Skeletal muscle satellite cell (primary cell): Measurements from ENCODE around the gene STK11.

ENCODE experiments used
- H3K27me3 ChIP-seq: 2 replicates; pipeline ENCODE4 v1.7.0; 2013; ENCODE audit warnings: low read length; ENCODE audit not compliant: control insufficient read depth, insufficient read depth
- H3K36me3 ChIP-seq: 2 replicates; pipeline ENCODE4 v1.7.0; 2013; ENCODE audit warnings: mild to moderate bottlenecking, control low read depth, low read length; ENCODE audit not compliant: insufficient read depth
- H3K4me1 ChIP-seq: 2 replicates; pipeline ENCODE4 v1.7.0; 2013; ENCODE audit warnings: low read length; ENCODE audit not compliant: control insufficient read depth, insufficient read depth
- H3K4me2 ChIP-seq: 2 replicates; pipeline ENCODE4 v1.7.0; 2013; ENCODE audit warnings: mild to moderate bottlenecking, low read length
- H3K4me3 ChIP-seq: 2 replicates; pipeline ENCODE4 v1.7.0; 2013; ENCODE audit warnings: low read length
- H3K9ac ChIP-seq: 2 replicates; pipeline ENCODE4 v1.7.0; 2013; ENCODE audit warnings: mild to moderate bottlenecking, low read depth, low read length, moderate library complexity
- H3K9me3 ChIP-seq: replicated peaks from 2 replicates; pipeline ENCODE4 v1.7.0; 2013; ENCODE audit warnings: mild to moderate bottlenecking, control low read depth, low read length

Gene STK11

GRCh38 chr19:1254530-1255185 is 49.1 kb downstream of the STK11 start:
- Histone ChIP-seq H3K27me3 (no peaks in the 10 kb centered on the region), H3K4me1 (peaks cover 57% of the 10 kb centered on the region), H3K36me3 (peaks cover 79% of the 10 kb centered on the region), H3K9ac (peak overlapping the region; percentile 92), H3K4me3 (peak overlapping the region; percentile 83), H3K4me2 (peak overlapping the region; percentile 98), H3K9me3 (no peaks in the 10 kb centered on the region)

GRCh38 chr19:1255186-1256161 is 49.9 kb downstream of the STK11 start:
- Histone ChIP-seq H3K4me3 (peak overlapping the region; percentile 19), H3K4me1 (peaks cover 62% of the 10 kb centered on the region), H3K27me3 (no peaks in the 10 kb centered on the region), H3K9ac (peak overlapping the region; percentile 38), H3K36me3 (peaks cover 73% of the 10 kb centered on the region), H3K9me3 (no peaks in the 10 kb centered on the region), H3K4me2 (peak overlapping the region; percentile 98)

- peaks cover 73% of the 10 kb centered on the region for H3K4me1 ChIP-seq
- no peak overlapping the region for H3K4me3 ChIP-seq
- peaks cover 59% of the 10 kb centered on the region for H3K36me3 ChIP-seq
- H3K27me3 ChIP-seq: no peaks in the 10 kb centered on the region
- H3K9me3 ChIP-seq: no peaks in the 10 kb centered on the region
- H3K9ac ChIP-seq: peak overlapping the region; percentile 24
- H3K4me2 ChIP-seq: peak overlapping the region; percentile 17
Measured at GRCh38 chr19:1256646-1257474, 51.3 kb downstream of the STK11 start.

GRCh38 chr19:1257475-1258162 is 52.0 kb downstream of the STK11 start:
- Histone ChIP-seq H3K4me2 (peak overlapping the region; percentile 27), H3K4me1 (peaks cover 81% of the 10 kb centered on the region), H3K9ac (no peak overlapping the region), H3K4me3 (no peak overlapping the region), H3K27me3 (no peaks in the 10 kb centered on the region), H3K36me3 (peaks cover 56% of the 10 kb centered on the region), H3K9me3 (no peaks in the 10 kb centered on the region)

- H3K36me3 ChIP-seq: peaks cover 56% of the 10 kb centered on the region
- H3K9ac ChIP-seq: no peak overlapping the region
- no peaks in the 10 kb centered on the region for H3K9me3 ChIP-seq
- no peak overlapping the region for H3K4me2 ChIP-seq
- H3K27me3 ChIP-seq: no peaks in the 10 kb centered on the region
- H3K4me1 ChIP-seq: peaks cover 86% of the 10 kb centered on the region
- H3K4me3 ChIP-seq: no peak overlapping the region
Measured at GRCh38 chr19:1258163-1258492, 52.5 kb downstream of the STK11 start.

- H3K36me3 ChIP-seq: peaks cover 51% of the 10 kb centered on the region
- no peak overlapping the region for H3K4me2 ChIP-seq
- H3K9me3 ChIP-seq: no peaks in the 10 kb centered on the region
- H3K4me1 ChIP-seq: peaks cover 84% of the 10 kb centered on the region
- no peaks in the 10 kb centered on the region for H3K27me3 ChIP-seq
- H3K4me3 ChIP-seq: no peak overlapping the region
- no peak overlapping the region for H3K9ac ChIP-seq
Measured at GRCh38 chr19:1258707-1259205, 53.2 kb downstream of the STK11 start.

- H3K27me3 ChIP-seq: no peaks in the 10 kb centered on the region
- H3K9me3 ChIP-seq: no peaks in the 10 kb centered on the region
- H3K4me2 ChIP-seq: no peak overlapping the region
- no peak overlapping the region for H3K4me3 ChIP-seq
- peaks cover 45% of the 10 kb centered on the region for H3K36me3 ChIP-seq
- H3K4me1 ChIP-seq: peaks cover 80% of the 10 kb centered on the region
- H3K9ac ChIP-seq: peak overlapping the region; percentile 23
Measured at GRCh38 chr19:1259206-1259875, 53.8 kb downstream of the STK11 start.

- Histone ChIP-seq H3K9me3 (no peaks in the 10 kb centered on the region), H3K9ac (peak overlapping the region; percentile 23), H3K4me1 (peaks cover 80% of the 10 kb centered on the region), H3K27me3 (no peaks in the 10 kb centered on the region), H3K4me3 (peak overlapping the region; percentile 43), H3K4me2 (peak overlapping the region; percentile 72), H3K36me3 (peaks cover 37% of the 10 kb centered on the region)
Measured at GRCh38 chr19:1259876-1260748, 54.5 kb downstream of the STK11 start.

GRCh38 chr19:1260749-1261537 is 55.4 kb downstream of the STK11 start:
- Histone ChIP-seq H3K36me3 (peaks cover 29% of the 10 kb centered on the region), H3K4me1 (peaks cover 79% of the 10 kb centered on the region), H3K9me3 (no peaks in the 10 kb centered on the region), H3K4me3 (peak overlapping the region; percentile 70), H3K9ac (peak overlapping the region; percentile 74), H3K27me3 (no peaks in the 10 kb centered on the region), H3K4me2 (peak overlapping the region; percentile 89)
